Stimulated activated naive B cell treated with anti-CD40 and anti-IgM and Interleukin-4, amounts not matched to agents 10 μg/mL and 1 μg/mL and 100 μg/mL, for 72 hours (primary cell): ENCODE data around the gene ZNF441.
A peak's percentile ranks its signal among the peaks of the same experiment; 100 is the strongest.
"Not testable (repeated sequence)": the region's sequence is repeated elsewhere in the genome, so short reads cannot be mapped to it uniquely, and the experiment has no call there.

ENCODE experiments used
- ATAC-seq, 2 donors: fragments of 150-1000 bp; cut with Tn5 transposase; replicated peaks; 2 replicates each; pipeline ENCODE4 v1.10.0; 2021; ENCODE audit warnings: moderate library complexity in 1 of 2
- DNase-seq: peaks from one replicate; pipeline ENCODE4 v3.0.0; 2021
- H3K27ac Mint-ChIP-seq: one replicate; pipeline ENCODE4 v1.8.0; 2022; ENCODE audit warnings: mild to moderate bottlenecking, mixed read lengths
- H3K27me3 Mint-ChIP-seq, 2 donors: one replicate each; pipeline ENCODE4 v1.8.0; 2022; ENCODE audit warnings: mixed read lengths in 2 of 2
- H3K36me3 Mint-ChIP-seq, 2 donors: one replicate each; pipeline ENCODE4 v1.8.0; 2022; ENCODE audit warnings: mixed read lengths in 2 of 2, mild to moderate bottlenecking in 1 of 2
- H3K4me1 Mint-ChIP-seq, 2 donors: one replicate each; pipeline ENCODE4 v1.8.0; 2022; ENCODE audit warnings: mixed read lengths in 2 of 2, mild to moderate bottlenecking in 1 of 2
- H3K4me3 Mint-ChIP-seq, 2 donors: one replicate each; pipeline ENCODE4 v1.8.0; 2022; ENCODE audit warnings: mild to moderate bottlenecking in 2 of 2, mixed read lengths in 2 of 2, moderate library complexity in 1 of 2
- H3K9me3 Mint-ChIP-seq, 2 donors: one replicate each; pipeline ENCODE4 v1.8.0; 2022; ENCODE audit warnings: mixed read lengths in 2 of 2, mild to moderate bottlenecking in 1 of 2

ZNF441 gene

GRCh38 chr19:11797491-11797890 is 30.7 kb downstream of the ZNF441 start:
- Mint-ChIP-seq H3K36me3 (no peaks in the 10 kb centered on the region), H3K4me3 (peak overlapping the region; percentile 87 to 96), H3K4me1 (peaks cover 9 to 28% of the 10 kb centered on the region in 2 donors), H3K9me3 (peaks cover 3 to 4% of the 10 kb centered on the region in 2 donors), H3K27ac (no peak overlapping the region), H3K27me3 (no peaks in the 10 kb centered on the region)
- DNase-seq (peak; percentile 76), ATAC-seq (peak; percentile 69 to 71)

- Mint-ChIP-seq H3K9me3 (no peaks in the 10 kb centered on the region), H3K27ac (peak within 1 kb of the TSS; percentile 87), H3K4me3 (peak within 1 kb of the TSS; percentile 87 to 96), H3K36me3 (peaks cover 0 to 3% of the 10 kb centered on the region in 2 donors), H3K4me1 (peaks cover 9 to 21% of the 10 kb centered on the region in 2 donors), H3K27me3 (no peaks in the 10 kb centered on the region)
- ATAC-seq (peak; percentile 98 to 99), DNase-seq (peak; percentile 86)
Measured at GRCh38 chr19:11798391-11799330, 31.9 kb downstream of the ZNF441 start, which contains the start of gene ZNF491. ZNF491 (plus strand) TSS chr19:11798523; CDS start chr19:11805954, 7,431 bp downstream.

- no peaks in the 10 kb centered on the region for H3K27me3 Mint-ChIP-seq
Measured at GRCh38 chr19:11806354-11807098, 39.7 kb downstream of the ZNF441 start.

GRCh38 chr19:11807099-11807380 is 40.2 kb downstream of the ZNF441 start:
- Mint-ChIP-seq H3K4me1 (no peaks in the 10 kb centered on the region), H3K27ac (no peak overlapping the region), H3K27me3 (no peaks in the 10 kb centered on the region), H3K4me3 (no peak overlapping the region), H3K9me3 (peaks cover 12% of the 10 kb centered on the region in 2 donors), H3K36me3 (peaks cover 11 to 18% of the 10 kb centered on the region in 2 donors)
- no peak for DNase-seq
- no peak for ATAC-seq

More at GRCh38 chr19:11806354-11807098, 39.7 kb downstream of the ZNF441 start:
- ATAC-seq = no peak
- Mint-ChIP-seq H3K4me1 (no peaks in the 10 kb centered on the region), H3K4me3 (no peak overlapping the region), H3K27ac (no peak overlapping the region), H3K36me3 (peaks cover 11 to 18% of the 10 kb centered on the region in 2 donors), H3K9me3 (peaks cover 12% of the 10 kb centered on the region in 2 donors)
- DNase-seq = no peak

GRCh38 chr19:11813703-11814028 is 46.9 kb downstream of the ZNF441 start:
- no peaks in the 10 kb centered on the region for H3K27me3 Mint-ChIP-seq
- ATAC-seq (peak; percentile 69 to 70), DNase-seq (no peak)
- H3K27ac Mint-ChIP-seq = peak overlapping the region; percentile 96
- H3K4me3 Mint-ChIP-seq = peak overlapping the region; percentile 90 to 91
- H3K36me3 Mint-ChIP-seq = peaks cover 6 to 7% of the 10 kb centered on the region in 2 donors
- peaks cover 11 to 25% of the 10 kb centered on the region in 2 donors for H3K4me1 Mint-ChIP-seq
- H3K9me3 Mint-ChIP-seq = no peaks in the 10 kb centered on the region

- ATAC-seq = peak; percentile 98 to 99
- peaks cover 6 to 7% of the 10 kb centered on the region in 2 donors for H3K36me3 Mint-ChIP-seq
- no peaks in the 10 kb centered on the region for H3K27me3 Mint-ChIP-seq
Measured at GRCh38 chr19:11814029-11814699, 47.4 kb downstream of the ZNF441 start, which contains the start of gene ZNF440. ZNF440 (plus strand) TSS chr19:11814273; CDS start chr19:11814448, 175 bp downstream.

GRCh38 chr19:11814700-11815035 is 47.9 kb downstream of the ZNF441 start:
- Mint-ChIP-seq H3K9me3 (no peaks in the 10 kb centered on the region), H3K27me3 (no peaks in the 10 kb centered on the region), H3K4me1 (peaks cover 11 to 25% of the 10 kb centered on the region in 2 donors), H3K36me3 (peaks cover 6 to 7% of the 10 kb centered on the region in 2 donors), H3K4me3 (peak overlapping the region; percentile 90 to 91), H3K27ac (peak overlapping the region; percentile 47)
- ATAC-seq (peak; percentile 15), DNase-seq (no peak)

More at GRCh38 chr19:11814029-11814699, 47.4 kb downstream of the ZNF441 start, which contains the start of gene ZNF440:
- Mint-ChIP-seq H3K9me3 (no peaks in the 10 kb centered on the region), H3K4me3 (peak within 1 kb of the TSS; percentile 90 to 91), H3K27ac (peak within 1 kb of the TSS; percentile 96), H3K4me1 (peaks cover 11 to 25% of the 10 kb centered on the region in 2 donors)
- DNase-seq = peak; percentile 87

GRCh38 chr19:11821474-11822109 is 54.8 kb downstream of the ZNF441 start:
- no peak overlapping the region for H3K27ac Mint-ChIP-seq
- H3K4me3 Mint-ChIP-seq = peak overlapping the region; percentile 3 to 18
- H3K36me3 Mint-ChIP-seq = peaks cover 17 to 24% of the 10 kb centered on the region in 2 donors
- H3K27me3 Mint-ChIP-seq = no peaks in the 10 kb centered on the region
- H3K4me1 Mint-ChIP-seq = peaks cover 18 to 26% of the 10 kb centered on the region in 2 donors
- no peak for DNase-seq
- no peaks in the 10 kb centered on the region for H3K9me3 Mint-ChIP-seq
- peak; percentile 66 to 86 for ATAC-seq

GRCh38 chr19:11828957-11829876 is 62.4 kb downstream of the ZNF441 start:
- peaks cover 11 to 22% of the 10 kb centered on the region in 2 donors for H3K4me1 Mint-ChIP-seq
- H3K27me3 Mint-ChIP-seq = not testable (repeated sequence)
- H3K36me3 Mint-ChIP-seq = peaks cover 42 to 52% of the 10 kb centered on the region in 2 donors
- H3K27ac Mint-ChIP-seq = peak overlapping the region; percentile 91
- ATAC-seq (peak; percentile 93 to 96), DNase-seq (peak; percentile 72)
- peak overlapping the region in 1 of 2 donors; percentile 21 for H3K4me3 Mint-ChIP-seq
- peaks cover 17 to 18% of the 10 kb centered on the region in 2 donors for H3K9me3 Mint-ChIP-seq

- Mint-ChIP-seq H3K4me1 (peaks cover 11 to 22% of the 10 kb centered on the region in 2 donors), H3K4me3 (no peak overlapping the region), H3K9me3 (peaks cover 17 to 18% of the 10 kb centered on the region in 2 donors), H3K27ac (no peak overlapping the region), H3K27me3 (no peaks in the 10 kb centered on the region), H3K36me3 (peaks cover 49 to 54% of the 10 kb centered on the region in 2 donors)
- no peak for ATAC-seq
- DNase-seq = no peak
Measured at GRCh38 chr19:11832253-11832912, 65.6 kb downstream of the ZNF441 start.

- no peaks in the 10 kb centered on the region for H3K27me3 Mint-ChIP-seq
- DNase-seq (no peak), ATAC-seq (no peak)
- peaks cover 49 to 54% of the 10 kb centered on the region in 2 donors for H3K36me3 Mint-ChIP-seq
- H3K4me1 Mint-ChIP-seq = peaks cover 11 to 16% of the 10 kb centered on the region in 2 donors
- peaks cover 17 to 18% of the 10 kb centered on the region in 2 donors for H3K9me3 Mint-ChIP-seq
- no peak overlapping the region for H3K27ac Mint-ChIP-seq
- H3K4me3 Mint-ChIP-seq = no peak overlapping the region
Measured at GRCh38 chr19:11833541-11833940, 66.7 kb downstream of the ZNF441 start.
